HepG2 (cell line): ENCODE data around the gene NRSN2. TPM values are rescaled to one million over a fixed set of nuclear protein-coding genes. Genes with fewer than 3 reads are reported as not detected.

Source experiments
- ATAC-seq: fragments of 200-7000 bp; cut with Tn5 transposase; 3 replicates; pipeline ENCODE4 v1.9.1; 2020; ENCODE audit warnings: mild to moderate bottlenecking, moderate library complexity
- BruUV-seq: library from RNA; stranded (reverse); fragments of 400-500 nt; replicated peaks from 2 replicates; lab custom pipeline; 2021; lab: Mats Ljungman, UMichigan
- CTCF ChIA-PET: fragments of 300-600 bp; formaldehyde crosslinking; extraction: SDS; loops from one replicate; lab custom pipeline; 2021; ENCODE audit warnings: low total read pairs, inconsistent platforms, low intra/inter-chr PET ratio; lab: Yijun Ruan, JAX
- POLR2A ChIA-PET: fragments of 350-600 bp; sonication (Branson Sonifier 250); formaldehyde crosslinking; loops from one replicate; lab custom pipeline; 2020; ENCODE audit warnings: antibody characterized with exemption, inconsistent platforms; lab: Yijun Ruan, JAX
- DNase-seq: peaks from one replicate; pipeline ENCODE4 v3.0.0-alpha.2; 2015; ENCODE audit warnings: low spot score
- FAIRE-seq: peaks from 3 replicates; lab custom pipeline; 2011; peaks lifted over from hg19 to GRCh38; lab: Jason Lieb, UNC
- H2AFZ ChIP-seq: one replicate; pipeline ENCODE4 v1.6.1; 2011; ENCODE audit warnings: low read length, inconsistent platforms
- H3K27ac ChIP-seq: fragments of 300-600 bp; 3 replicates; pipeline ENCODE4 v1.8.0; 2011; ENCODE audit warnings: mixed run types, mild to moderate bottlenecking, mixed read lengths, low read length, inconsistent platforms; ENCODE audit not compliant: insufficient read depth; ENCODE audit errors: extremely low read length
- H3K27me3 ChIP-seq, 2 experiments: fragments of 200-600 bp in 1 of 2; 2 replicates in 1 of 2; 3 replicates in 1 of 2; pipeline versions ENCODE4 v1.6.0 to v1.8.0; 2011; ENCODE audit warnings: low read length in 2 of 2, mild to moderate bottlenecking in 2 of 2, moderate library complexity in 2 of 2, inconsistent platforms in 1 of 2; ENCODE audit not compliant: insufficient read depth in 2 of 2, control insufficient read depth in 1 of 2
- H3K36me3 ChIP-seq, 2 experiments: fragments of 200-600 bp in 1 of 2; replicated peaks in 1 of 2; 2 replicates in 1 of 2; 3 replicates in 1 of 2; pipeline versions ENCODE4 v1.5.1 to v1.8.0; 2011; ENCODE audit warnings: low read length in 2 of 2, inconsistent platforms in 1 of 2; ENCODE audit not compliant: insufficient read depth in 2 of 2, control insufficient read depth in 1 of 2
- H3K4me1 ChIP-seq: 2 replicates; pipeline ENCODE4 v1.5.1; 2012; ENCODE audit warnings: low read length, inconsistent platforms; ENCODE audit not compliant: insufficient read depth
- H3K4me2 ChIP-seq: 2 replicates; pipeline ENCODE4 v1.6.0; 2011; ENCODE audit warnings: low read depth, low read length, inconsistent platforms
- H3K4me3 ChIP-seq, 3 experiments: fragments of 200-600 bp in 1 of 3; sonication (generic), shearing (Covaris generic) in 1 of 3; replicated peaks in 1 of 3; 2 replicates each; pipeline ENCODE4 v1.5.1; 2011 to 2016; ENCODE audit warnings: low read length in 3 of 3, inconsistent platforms in 2 of 3, low read depth in 2 of 3, mild to moderate bottlenecking in 2 of 3, control low read depth in 1 of 3, mixed read lengths in 1 of 3; ENCODE audit not compliant: insufficient read depth in 1 of 3
- H3K79me2 ChIP-seq: one replicate; pipeline ENCODE4 v1.6.1; 2011; ENCODE audit warnings: low read length, inconsistent platforms; ENCODE audit not compliant: insufficient read depth
- H3K9ac ChIP-seq: 2 replicates; pipeline ENCODE4 v1.6.0; 2011; ENCODE audit warnings: mild to moderate bottlenecking, low read depth, low read length, inconsistent platforms; ENCODE audit not compliant: insufficient read depth
- H3K9me3 ChIP-seq: 2 replicates; pipeline ENCODE4 v1.5.1; 2012; ENCODE audit warnings: mild to moderate bottlenecking, low read length
- H4K20me1 ChIP-seq: 2 replicates; pipeline ENCODE4 v1.6.0; 2011; ENCODE audit warnings: inconsistent platforms, mild to moderate bottlenecking, low read length, moderate library complexity; ENCODE audit not compliant: insufficient read depth
- BRD4 ChIP-seq: sonication (generic); formaldehyde crosslinking; IDR thresholded peaks from 2 replicates; pipeline ENCODE4 v1.4.0; 2020; ENCODE audit warnings: missing genetic modification reagents
- ESRRA ChIP-seq: sonication (generic); formaldehyde crosslinking; IDR thresholded peaks from 2 replicates; pipeline ENCODE4 v1.5.1; 2020; ENCODE audit warnings: mild to moderate bottlenecking, low read depth, missing genetic modification reagents
- MZF1 ChIP-seq: sonication (generic); formaldehyde crosslinking; IDR thresholded peaks from 2 replicates; pipeline ENCODE4 v1.8.1; 2023; ENCODE audit warnings: mild to moderate bottlenecking, missing genetic modification reagents, borderline replicate concordance
- POLR2G ChIP-seq: fragments of 200-400 bp; formaldehyde crosslinking; IDR thresholded peaks from 2 replicates; pipeline ENCODE4 v1.6.1; 2018; ENCODE audit warnings: mild to moderate bottlenecking, low read depth, low read length, moderate library complexity
- SSRP1 ChIP-seq: IDR thresholded peaks from 2 replicates; pipeline ENCODE4 v1.6.1; 2016; ENCODE audit warnings: control low read depth
- TBX2 ChIP-seq: sonication (generic); formaldehyde crosslinking; IDR thresholded peaks from 2 replicates; pipeline ENCODE4 v1.5.0; 2020; ENCODE audit warnings: missing genetic modification reagents, mild to moderate bottlenecking, borderline replicate concordance
- TEAD3 ChIP-seq: optimal IDR thresholded peaks from 2 replicates; pipeline ENCODE3; 2016; ENCODE audit warnings: borderline replicate concordance
- ZNF121 ChIP-seq: sonication (generic); formaldehyde crosslinking; IDR thresholded peaks from 2 replicates; pipeline ENCODE4 v1.5.0; 2020; ENCODE audit warnings: mild to moderate bottlenecking, missing genetic modification reagents
- ZNF33B ChIP-seq: sonication (generic); formaldehyde crosslinking; IDR thresholded peaks from 2 replicates; pipeline ENCODE4 v1.5.1; 2020; ENCODE audit warnings: mild to moderate bottlenecking, missing genetic modification reagents
- WGBS: methylation state at CpG from one replicate; pipeline ENCODE4 v1.1.6; 2017; ENCODE audit warnings: low lambda C conversion rate; 5-methylcytosine and 5-hydroxymethylcytosine counted together
- in situ Hi-C: cut with HindIII; loops from 2 replicates; pipeline ENCODE4 v1.10.0; 2017; ENCODE audit warnings: low pct_unique_long_range_greater_than_20kb; ENCODE audit not compliant: extremely low pct_ligation_motif_present
- intact Hi-C: fragments of 100-400 bp; cut with micrococcal nuclease; formaldehyde crosslinking; loops from one replicate; pipeline ENCODE4 v1.10.0; 2022; ENCODE audit not compliant: unreplicated experiment
- polyA plus RNA-seq, 8 experiments: library from polyadenylated mRNA; depleted of rRNA in 3 of 8; stranded (reverse) in 7 of 8; unstranded in 1 of 8; fragments of >200 nt; fragmentation: Illumina TruSeq in 4 of 8; extraction: Trizol in 4 of 8; gene quantifications; 2 replicates each; pipeline versions ENCODE4 v1.2.1 to v1.2.3, GENCODE V29; 2011 to 2016; ENCODE audit warnings: low read depth in 4 of 8, missing spikeins in 1 of 8, mixed read lengths in 1 of 8; ENCODE audit not compliant: insufficient read depth in 1 of 8
- total RNA-seq, 5 experiments: library from RNA; depleted of rRNA; stranded (reverse); fragments of >200 nt; fragmentation: Illumina TruSeq; extraction: Trizol; gene quantifications; 2 replicates each; pipeline ENCODE4 v1.2.3, GENCODE V29; 2016; ENCODE audit warnings: low read depth in 1 of 5
- TF ChIP-seq, protein P1 (sequence below): sonication (generic); formaldehyde crosslinking; IDR thresholded peaks from 2 replicates; pipeline ENCODE4 v1.5.0; 2020; ENCODE audit warnings: mild to moderate bottlenecking, missing genetic modification reagents

Gene NRSN2
- total and polyA plus RNA-seq, 2 of the 13 experiments (the other 11 are each of a cell fraction or from before 2014, with no cell fraction given) = 32.3 to 49.4 TPM

DNA sequence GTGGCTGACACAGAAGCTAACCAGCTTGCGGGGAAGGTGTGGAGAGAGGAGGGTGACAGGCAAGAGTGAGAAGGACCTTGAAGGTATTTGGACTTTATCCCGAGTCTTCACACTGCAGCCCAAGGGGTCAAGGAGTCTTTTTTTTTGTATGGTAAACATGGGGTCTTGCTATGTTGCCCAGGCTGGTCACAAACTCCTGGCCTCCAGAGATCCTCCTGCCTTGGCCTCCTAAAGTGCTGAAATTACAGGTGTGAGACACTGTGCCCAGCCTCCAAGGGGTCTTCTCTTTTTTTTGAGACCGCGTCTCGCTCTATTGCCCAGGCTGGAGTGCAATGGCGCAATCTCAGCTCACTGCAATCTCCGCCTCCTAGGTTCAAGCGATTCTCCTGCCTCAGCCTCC, 12.3 kb upstream of the NRSN2 start:
- Histone ChIP-seq H3K27me3 (no peaks in the 10 kb centered on the region), H3K4me1 (peaks cover 13% of the 10 kb centered on the region), H3K79me2 (no peaks in the 10 kb centered on the region), H2AFZ (no peak overlapping the region), H3K4me2 (no peak overlapping the region), H4K20me1 (peaks cover 15% of the 10 kb centered on the region), H3K9ac (no peak overlapping the region), H3K4me3 (no peak overlapping the region), H3K36me3 (no peaks in the 10 kb centered on the region), H3K9me3 (no peaks in the 10 kb centered on the region), H3K27ac (no peak overlapping the region)
- 86% methylated on average over 8 of the region's 8 CpGs for WGBS
- in situ Hi-C loops = no loop called here
- DNase-seq (no peak), ATAC-seq (no peak), FAIRE-seq (no peak)
- no TSS peak for BruUV-seq
- ChIA-PET POLR2A (interaction anchor here (8.3 kb wide), 1 partner anchor 12 kb away, joined by 90 read pairs; the partner anchor contains the start of gene NRSN2), CTCF (no interaction called here)
- no peak for TF ChIP-seq ZNF33B
- TF ChIP-seq POLR2G = 0 out of 2 replicates have a peak, but pooled peaks have one; percentile 3
- 0 out of 2 replicates have a peak, but pooled peaks have one; percentile 17 for TF ChIP-seq TBX2 (CRISPR knock-in tag)
- TF ChIP-seq, protein P1, sequence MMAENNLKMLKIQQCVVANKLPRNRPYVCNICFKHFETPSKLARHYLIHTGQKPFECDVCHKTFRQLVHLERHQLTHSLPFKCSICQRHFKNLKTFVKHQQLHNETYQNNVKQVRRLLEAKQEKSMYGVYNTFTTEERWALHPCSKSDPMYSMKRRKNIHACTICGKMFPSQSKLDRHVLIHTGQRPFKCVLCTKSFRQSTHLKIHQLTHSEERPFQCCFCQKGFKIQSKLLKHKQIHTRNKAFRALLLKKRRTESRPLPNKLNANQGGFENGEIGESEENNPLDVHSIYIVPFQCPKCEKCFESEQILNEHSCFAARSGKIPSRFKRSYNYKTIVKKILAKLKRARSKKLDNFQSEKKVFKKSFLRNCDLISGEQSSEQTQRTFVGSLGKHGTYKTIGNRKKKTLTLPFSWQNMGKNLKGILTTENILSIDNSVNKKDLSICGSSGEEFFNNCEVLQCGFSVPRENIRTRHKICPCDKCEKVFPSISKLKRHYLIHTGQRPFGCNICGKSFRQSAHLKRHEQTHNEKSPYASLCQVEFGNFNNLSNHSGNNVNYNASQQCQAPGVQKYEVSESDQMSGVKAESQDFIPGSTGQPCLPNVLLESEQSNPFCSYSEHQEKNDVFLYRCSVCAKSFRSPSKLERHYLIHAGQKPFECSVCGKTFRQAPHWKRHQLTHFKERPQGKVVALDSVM = peak; percentile 54
- TF ChIP-seq MZF1 (CRISPR knock-in tag) = no peak
- TF ChIP-seq BRD4 = 0 out of 2 replicates have a peak, but pooled peaks have one; percentile 30
- peak; percentile 89 for TF ChIP-seq ZNF121 (CRISPR knock-in tag)
- no peak for TF ChIP-seq ESRRA (CRISPR knock-in tag)
- peak; percentile 25 for TF ChIP-seq TEAD3 (CRISPR knock-in tag)
- no peak for TF ChIP-seq SSRP1 (CRISPR knock-in tag)
- intact Hi-C loops = no loop called here
